GM18907 (cell line): Measurements from ENCODE around the gene ADORA2A.

ENCODE experiments used
- ATAC-seq: cut with Tn5 transposase; IDR thresholded peaks from one replicate; pipeline ENCODE4 v1.9.1; 2021; ENCODE audit warnings: mild to moderate bottlenecking, moderate library complexity; ENCODE audit not compliant: unreplicated experiment

ADORA2A gene

GRCh38 chr22:24431309-24432034, 4.1 kb downstream of the ADORA2A start:
- ATAC-seq, result no peak

GRCh38 chr22:24432059-24432853, 4.9 kb downstream of the ADORA2A start:
- no peak for ATAC-seq

DNA sequence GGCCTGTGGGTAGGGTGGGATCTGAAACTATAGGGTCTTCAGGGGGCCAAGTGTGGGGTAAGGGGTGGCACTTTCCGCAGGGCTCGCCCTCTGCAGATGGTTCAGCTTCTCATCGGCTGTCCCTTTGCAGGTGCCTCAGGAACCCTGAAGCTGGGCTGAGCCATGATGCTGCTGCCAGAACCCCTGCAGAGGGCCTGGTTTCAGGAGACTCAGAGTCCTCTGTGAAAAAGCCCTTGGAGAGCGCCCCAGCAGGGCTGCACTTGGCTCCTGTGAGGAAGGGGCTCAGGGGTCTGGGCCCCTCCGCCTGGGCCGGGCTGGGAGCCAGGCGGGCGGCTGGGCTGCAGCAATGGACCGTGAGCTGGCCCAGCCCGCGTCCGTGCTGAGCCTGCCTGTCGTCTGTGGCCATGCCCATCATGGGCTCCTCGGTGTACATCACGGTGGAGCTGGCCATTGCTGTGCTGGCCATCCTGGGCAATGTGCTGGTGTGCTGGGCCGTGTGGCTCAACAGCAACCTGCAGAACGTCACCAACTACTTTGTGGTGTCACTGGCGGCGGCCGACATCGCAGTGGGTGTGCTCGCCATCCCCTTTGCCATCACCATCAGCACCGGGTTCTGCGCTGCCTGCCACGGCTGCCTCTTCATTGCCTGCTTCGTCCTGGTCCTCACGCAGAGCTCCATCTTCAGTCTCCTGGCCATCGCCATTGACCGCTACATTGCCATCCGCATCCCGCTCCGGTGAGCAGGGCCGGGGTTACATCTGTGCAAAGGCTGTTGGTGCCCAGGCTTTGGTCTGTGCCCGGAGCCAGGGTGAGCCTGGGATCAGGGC, 5.8 kb downstream of the ADORA2A start:
- no peak for ATAC-seq

GRCh38 chr22:24433828-24434470, 6.5 kb downstream of the ADORA2A start:
- ATAC-seq, result peak; percentile 62

GRCh38 chr22:24434471-24435322, 7.3 kb downstream of the ADORA2A start:
- peak; percentile 61 for ATAC-seq

- no peak for ATAC-seq
These were observed 7.9 kb downstream of the ADORA2A start for GRCh38 chr22:24435323-24435645.

- no peak for ATAC-seq
These were observed 8.5 kb downstream of the ADORA2A start for GRCh38 chr22:24435861-24436371.

DNA sequence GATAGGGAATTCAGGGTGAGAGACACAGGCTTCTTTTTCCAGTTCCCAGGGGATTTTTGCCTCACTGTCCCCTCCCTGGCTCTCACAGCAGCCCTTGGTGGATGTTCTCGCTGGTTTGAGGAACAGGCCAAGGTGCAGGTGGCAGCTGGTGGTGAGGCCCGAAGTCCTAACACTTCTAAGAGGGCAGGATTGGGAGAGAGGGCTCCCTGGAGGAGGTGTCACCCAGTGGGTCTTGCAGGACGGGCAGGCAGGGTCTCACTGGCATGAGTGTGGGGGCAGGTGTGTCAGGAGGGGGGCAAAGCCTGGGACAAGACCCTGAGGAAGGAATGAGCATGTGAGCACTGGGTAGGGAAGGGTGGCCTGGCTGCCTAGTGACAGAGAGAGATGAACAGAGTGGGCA, 9.2 kb downstream of the ADORA2A start:
- ATAC-seq, result no peak

GRCh38 chr22:24437091-24437490, 9.7 kb downstream of the ADORA2A start:
- ATAC-seq, result no peak

DNA sequence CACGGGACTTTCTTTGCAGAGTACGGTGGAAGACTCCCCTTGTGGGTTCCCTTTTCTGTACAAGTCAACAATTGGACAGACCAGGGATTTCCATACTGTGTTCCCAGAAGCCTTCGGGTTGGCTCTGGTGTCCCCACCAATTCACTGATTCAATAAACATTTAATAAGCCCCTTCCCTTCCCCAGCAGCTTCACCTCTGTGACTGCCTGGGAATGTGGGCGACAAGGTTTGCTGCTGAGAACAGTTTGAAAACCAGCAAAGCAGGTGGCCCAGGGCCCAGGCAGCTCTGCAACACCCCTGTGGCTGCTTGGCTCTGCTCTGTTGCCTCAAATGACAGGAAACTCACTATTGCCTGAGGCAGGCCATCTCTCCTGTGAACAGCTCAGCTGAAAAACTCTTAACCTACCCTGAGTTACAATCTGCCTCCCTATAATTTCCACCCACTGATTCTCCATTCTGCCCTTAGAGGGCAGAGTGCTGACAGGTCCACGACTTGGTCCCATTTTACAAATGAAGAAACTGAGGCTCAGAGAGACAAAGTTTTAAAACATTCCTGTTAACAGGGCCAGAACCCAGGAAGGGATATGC, 10.4 kb downstream of the ADORA2A start:
- ATAC-seq, result peak; percentile 23

DNA sequence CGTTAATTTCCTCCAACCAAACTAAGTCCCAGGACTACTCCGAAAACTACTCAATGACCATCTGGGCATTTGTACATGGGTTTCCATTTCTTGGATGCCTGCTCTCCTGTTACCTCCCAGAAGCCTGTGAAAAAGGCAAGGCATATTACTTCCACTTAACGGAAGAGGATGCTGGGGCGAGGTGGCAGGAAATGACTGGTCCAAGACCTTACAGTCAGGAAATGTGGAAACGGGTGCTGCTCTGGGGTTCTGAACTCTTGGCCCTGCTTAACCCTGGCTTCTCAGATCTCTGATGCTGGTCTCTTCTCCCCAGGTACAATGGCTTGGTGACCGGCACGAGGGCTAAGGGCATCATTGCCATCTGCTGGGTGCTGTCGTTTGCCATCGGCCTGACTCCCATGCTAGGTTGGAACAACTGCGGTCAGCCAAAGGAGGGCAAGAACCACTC, 12.9 kb downstream of the ADORA2A start:
- ATAC-seq, result no peak

GRCh38 chr22:24440718-24441405, 13.5 kb downstream of the ADORA2A start:
- ATAC-seq, result no peak

DNA sequence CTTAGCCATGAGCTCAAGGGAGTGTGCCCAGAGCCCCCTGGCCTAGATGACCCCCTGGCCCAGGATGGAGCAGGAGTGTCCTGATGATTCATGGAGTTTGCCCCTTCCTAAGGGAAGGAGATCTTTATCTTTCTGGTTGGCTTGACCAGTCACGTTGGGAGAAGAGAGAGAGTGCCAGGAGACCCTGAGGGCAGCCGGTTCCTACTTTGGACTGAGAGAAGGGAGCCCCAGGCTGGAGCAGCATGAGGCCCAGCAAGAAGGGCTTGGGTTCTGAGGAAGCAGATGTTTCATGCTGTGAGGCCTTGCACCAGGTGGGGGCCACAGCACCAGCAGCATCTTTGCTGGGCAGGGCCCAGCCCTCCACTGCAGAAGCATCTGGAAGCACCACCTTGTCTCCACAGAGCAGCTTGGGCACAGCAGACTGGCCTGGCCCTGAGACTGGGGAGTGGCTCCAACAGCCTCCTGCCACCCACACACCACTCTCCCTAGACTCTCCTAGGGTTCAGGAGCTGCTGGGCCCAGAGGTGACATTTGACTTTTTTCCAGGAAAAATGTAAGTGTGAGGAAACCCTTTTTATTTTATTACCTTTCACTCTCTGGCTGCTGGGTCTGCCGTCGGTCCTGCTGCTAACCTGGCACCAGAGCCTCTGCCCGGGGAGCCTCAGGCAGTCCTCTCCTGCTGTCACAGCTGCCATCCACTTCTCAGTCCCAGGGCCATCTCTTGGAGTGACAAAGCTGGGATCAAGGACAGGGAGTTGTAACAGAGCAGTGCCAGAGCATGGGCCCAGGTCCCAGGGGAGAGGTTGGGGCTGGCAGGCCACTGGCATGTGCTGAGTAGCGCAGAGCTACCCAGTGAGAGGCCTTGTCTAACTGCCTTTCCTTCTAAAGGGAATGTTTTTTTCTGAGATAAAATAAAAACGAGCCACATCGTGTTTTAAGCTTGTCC, 14.3 kb downstream of the ADORA2A start:
- no peak for ATAC-seq

- ATAC-seq, result no peak
These were observed 14.9 kb downstream of the ADORA2A start for GRCh38 chr22:24442352-24442744.

DNA sequence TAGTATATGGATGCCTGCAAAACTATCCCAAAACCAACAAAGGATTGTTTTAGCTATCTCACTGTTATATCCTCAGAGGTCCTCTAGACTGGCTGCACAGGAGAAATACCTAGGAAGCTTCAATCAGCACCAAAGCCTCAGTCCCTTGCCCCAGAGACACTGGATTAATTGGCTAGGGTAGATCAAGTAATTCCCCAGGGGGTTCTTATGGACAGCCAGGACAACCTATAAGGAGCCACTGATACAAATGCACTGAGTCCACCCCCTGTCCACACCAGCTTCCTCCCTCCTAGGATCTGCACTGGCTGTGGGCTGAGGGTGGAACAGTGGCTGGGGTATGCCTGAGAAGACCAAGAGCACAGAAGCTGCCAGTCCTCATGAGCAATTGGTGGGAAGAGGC, 16.3 kb downstream of the ADORA2A start:
- no peak for ATAC-seq

GRCh38 chr22:24444251-24444650, 16.9 kb downstream of the ADORA2A start:
- no peak for ATAC-seq

DNA sequence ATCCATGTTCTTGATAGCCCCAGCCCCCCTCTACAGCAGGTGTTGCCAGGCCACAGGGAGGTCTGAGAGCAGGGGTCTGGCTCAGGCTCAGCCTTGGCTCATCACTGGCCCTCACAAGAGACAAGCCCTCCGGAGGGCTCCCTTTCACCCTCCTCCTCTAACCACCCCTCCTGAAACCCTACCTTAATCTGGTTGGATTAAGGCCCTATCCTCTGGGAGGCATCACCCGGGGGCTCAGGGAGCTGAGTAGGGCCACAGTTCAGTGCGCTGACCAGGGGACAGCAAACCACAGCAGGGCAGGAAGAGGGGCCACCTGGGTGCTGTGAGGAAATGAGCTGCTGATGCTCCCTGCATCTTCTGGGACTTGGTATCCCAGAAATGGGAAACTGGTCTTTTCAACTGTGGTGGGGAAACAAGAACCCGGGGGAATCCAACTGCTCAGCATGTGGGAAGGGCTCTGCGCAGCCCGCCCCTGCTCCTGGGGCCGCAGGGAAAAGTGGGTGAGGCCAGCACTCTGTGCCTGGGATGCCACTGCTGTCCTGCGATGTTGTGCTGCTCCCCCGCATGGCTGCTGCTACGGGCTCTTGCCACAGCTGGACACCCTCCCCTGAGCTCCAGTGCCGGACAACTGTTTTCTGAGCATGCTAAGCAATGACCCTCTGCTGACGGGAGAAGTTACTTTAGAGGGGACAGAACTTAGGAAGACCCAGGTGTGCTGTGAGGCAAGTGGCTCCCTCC, 17.5 kb downstream of the ADORA2A start:
- no peak for ATAC-seq
